GM18873 (cell line): Measurements from ENCODE around the gene SCYL2.

Experiments used
- ATAC-seq: cut with Tn5 transposase; IDR thresholded peaks from one replicate; pipeline ENCODE4 v1.9.1; 2021; ENCODE audit warnings: mild to moderate bottlenecking, moderate library complexity, moderate number of reproducible peaks; ENCODE audit not compliant: unreplicated experiment, low FRiP score

The SCYL2 gene

GRCh38 chr12:100372853-100373640 lies 106.1 kb downstream of the SCYL2 start:
- no peak for ATAC-seq

GRCh38 chr12:100375038-100375735 lies 108.2 kb downstream of the SCYL2 start:
- ATAC-seq = no peak

- no peak for ATAC-seq
Measured at GRCh38 chr12:100376161-100376560, 109.2 kb downstream of the SCYL2 start.

- ATAC-seq = no peak
Measured at GRCh38 chr12:100381379-100381778, 114.4 kb downstream of the SCYL2 start.

GRCh38 chr12:100382338-100382737 lies 115.4 kb downstream of the SCYL2 start:
- ATAC-seq = no peak

GRCh38 chr12:100383586-100384558 lies 116.9 kb downstream of the SCYL2 start:
- no peak for ATAC-seq

GRCh38 chr12:100384559-100384935 lies 117.6 kb downstream of the SCYL2 start:
- ATAC-seq = no peak

GRCh38 chr12:100388382-100388781 lies 121.4 kb downstream of the SCYL2 start:
- no peak for ATAC-seq
